NCI-H187 (cell line): Measurements from ENCODE around the gene IRGM.

Experiments
- DNase-seq, 2 experiments: peaks; one replicate each; lab custom pipeline; 2025; lab: John Stamatoyannopoulos, UW

Gene IRGM

DNA sequence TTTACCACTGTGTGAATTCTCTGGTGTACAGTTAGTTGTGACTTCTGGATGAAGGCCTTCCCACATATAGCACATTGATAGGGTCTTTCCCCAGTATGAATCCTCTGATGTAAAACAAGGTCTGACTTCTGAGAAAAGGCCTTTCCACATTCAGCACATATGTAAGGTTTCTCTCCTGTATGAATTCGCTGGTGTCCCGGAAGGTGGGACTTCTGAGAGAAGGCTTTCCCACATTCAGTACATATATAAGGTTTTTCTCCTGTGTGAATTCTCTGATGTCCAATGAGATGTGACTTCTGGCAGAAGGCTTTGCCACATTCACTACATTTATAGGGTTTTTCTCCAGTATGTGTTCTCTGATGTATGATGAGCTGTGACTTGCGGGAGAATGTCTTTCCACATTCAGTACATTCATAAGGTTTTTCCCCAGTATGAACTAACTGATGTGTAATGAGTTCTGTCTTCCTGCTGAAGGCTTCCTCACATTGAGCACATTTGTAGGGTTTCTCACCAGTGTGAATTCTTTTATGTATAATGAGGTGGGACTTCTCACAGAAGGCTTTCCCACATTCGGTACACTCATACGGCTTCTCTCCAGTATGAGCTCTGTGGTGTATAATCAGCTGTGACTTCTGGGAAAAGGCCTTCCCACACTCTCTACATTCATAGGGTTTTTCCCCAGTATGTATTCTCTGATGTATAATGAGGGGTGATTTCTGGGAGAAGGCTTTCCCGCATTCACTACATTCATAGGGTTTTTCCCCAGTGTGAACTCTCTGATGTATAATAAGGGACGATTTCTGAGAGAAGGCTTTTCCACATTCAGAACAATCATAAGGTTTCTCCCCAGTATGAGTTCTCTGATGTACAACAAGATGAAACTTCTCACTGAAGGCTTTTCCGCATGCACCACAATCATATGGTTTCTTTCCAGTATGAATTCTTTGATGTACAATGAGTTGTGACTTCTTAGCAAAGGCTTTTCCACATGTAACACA lies 49.4 kb downstream of the IRGM start:
- DNase-seq = no peak
